HCT116 (cell line): ENCODE data around the gene TFCP2L1. TPM values are rescaled to one million over a fixed set of nuclear protein-coding genes. Genes with fewer than 3 reads are reported as not detected.

ENCODE experiments used
- ATAC-seq: fragments of 200-7000 bp; cut with Tn5 transposase; 2 replicates; pipeline ENCODE4 v1.9.1; 2020; ENCODE audit warnings: mild to moderate bottlenecking, moderate library complexity
- BruUV-seq: library from RNA; stranded (reverse); fragments of 400-500 nt; replicated peaks from 2 replicates; lab custom pipeline; 2021; lab: Mats Ljungman, UMichigan
- CTCF ChIA-PET: fragments of 300-600 bp; sonication (Branson Sonifier 250); formaldehyde crosslinking; loops from one replicate; lab custom pipeline; 2021; ENCODE audit warnings: antibody characterized with exemption; lab: Charles Lee
- POLR2A ChIA-PET: fragments of 300-600, 350-600 bp; sonication (Branson Sonifier 250); formaldehyde crosslinking; loops from one replicate; lab custom pipeline; 2021; ENCODE audit warnings: antibody characterized with exemption; lab: Charles Lee
- RAD21 ChIA-PET, 2 experiments: fragments of 300-600 bp; sonication (Branson Sonifier 250); formaldehyde crosslinking; loops; one replicate each; lab custom pipeline; 2023; ENCODE audit warnings: low total read pairs in 2 of 2; ENCODE audit not compliant: uncharacterized antibody in 2 of 2, unreplicated experiment in 2 of 2, low non-redundant PET in 1 of 2; lab: Charles Lee
- DNase-seq: peaks from one replicate; pipeline ENCODE4 v3.0.0-alpha.2; 2010; ENCODE audit warnings: low read depth, low spot score
- H2AFZ ChIP-seq: fragments of 200-600 bp; shearing (Covaris generic), sonication (generic); 2 replicates; pipeline ENCODE4 v1.6.1; 2017; ENCODE audit warnings: low read depth, mixed run types, mixed read lengths, antibody characterized with exemption, low read length; ENCODE audit not compliant: poor library complexity, severe bottlenecking
- H3K27ac ChIP-seq: 2 replicates; pipeline ENCODE4 v1.5.1; 2012; ENCODE audit warnings: low read depth, low read length
- H3K27me3 ChIP-seq: fragments of 200-600 bp; sonication (generic); 2 replicates; pipeline ENCODE4 v1.6.1; 2016; ENCODE audit warnings: mixed run types, low read length, mixed read lengths; ENCODE audit not compliant: insufficient read depth
- H3K36me3 ChIP-seq, 2 experiments: fragments of 200-500 bp in 1 of 2; fragments of 200-600 bp in 1 of 2; sonication (Bioruptor generic) in 1 of 2; sonication (generic) in 1 of 2; 2 replicates each; pipeline versions ENCODE4 v1.5.1 to v1.6.1; 2014 to 2016; ENCODE audit warnings: low read length in 2 of 2, inconsistent platforms in 1 of 2, mixed read lengths in 1 of 2, mixed run types in 1 of 2; ENCODE audit not compliant: insufficient read depth in 2 of 2, control insufficient read depth in 1 of 2
- H3K4me1 ChIP-seq, 2 experiments: fragments of 200-600 bp in 1 of 2; sonication (generic) in 1 of 2; 2 replicates each; pipeline versions ENCODE4 v1.5.1 to v1.6.1; 2012 to 2017; ENCODE audit warnings: low read length in 2 of 2, inconsistent platforms in 1 of 2, mild to moderate bottlenecking in 1 of 2, mixed read lengths in 1 of 2, mixed run types in 1 of 2, moderate library complexity in 1 of 2; ENCODE audit not compliant: insufficient read depth in 2 of 2, control insufficient read depth in 1 of 2
- H3K4me2 ChIP-seq: fragments of 200-600 bp; sonication (generic); 2 replicates; pipeline ENCODE4 v1.6.1; 2017; ENCODE audit warnings: mixed run types, low read length, mixed read lengths
- H3K4me3 ChIP-seq, 2 experiments: fragments of 200-600 bp in 1 of 2; sonication (generic) in 1 of 2; replicated peaks in 1 of 2; 2 replicates each; pipeline ENCODE4 v1.5.1; 2011 to 2016; ENCODE audit warnings: low read length in 2 of 2, control low read depth in 1 of 2, low read depth in 1 of 2, mild to moderate bottlenecking in 1 of 2, mixed read lengths in 1 of 2, mixed run types in 1 of 2
- H3K79me2 ChIP-seq: fragments of 200-600 bp; sonication (generic); 2 replicates; pipeline ENCODE4 v1.6.1; 2017; ENCODE audit warnings: mild to moderate bottlenecking, mixed run types, low read length, moderate library complexity, mixed read lengths; ENCODE audit not compliant: insufficient read depth
- H3K9ac ChIP-seq: fragments of 200-600 bp; sonication (generic); 2 replicates; pipeline ENCODE4 v1.6.1; 2016; ENCODE audit warnings: low read length, mixed read lengths
- H3K9me2 ChIP-seq: fragments of 200-600 bp; sonication (generic), shearing (Covaris generic); 2 replicates; pipeline ENCODE4 v1.6.1; 2017; ENCODE audit warnings: mixed run types, mild to moderate bottlenecking, moderate library complexity; ENCODE audit not compliant: insufficient read depth
- H3K9me3 ChIP-seq, 2 experiments: fragments of 200-500 bp in 1 of 2; fragments of 200-600 bp in 1 of 2; sonication (Bioruptor generic) in 1 of 2; sonication (generic) in 1 of 2; 2 replicates each; pipeline ENCODE4 v1.6.1; 2014 to 2017; ENCODE audit warnings: low read length in 2 of 2, mixed read lengths in 2 of 2, inconsistent platforms in 1 of 2, low read depth in 1 of 2, mild to moderate bottlenecking in 1 of 2, mixed run types in 1 of 2, moderate library complexity in 1 of 2; ENCODE audit not compliant: control insufficient read depth in 1 of 2, insufficient read depth in 1 of 2
- H4K20me1 ChIP-seq: fragments of 200-600 bp; sonication (generic), shearing (Covaris generic); 2 replicates; pipeline ENCODE4 v1.6.1; 2017; ENCODE audit warnings: mixed run types, mild to moderate bottlenecking, moderate library complexity; ENCODE audit not compliant: insufficient read depth
- intact Hi-C: fragments of 100-400 bp; cut with micrococcal nuclease; formaldehyde crosslinking; loops from 2 replicates; pipeline ENCODE4 v1.10.0; 2022
- total RNA-seq: library from RNA; stranded (reverse); gene quantifications from one replicate; pipeline ENCODE4 v1.2.1, GENCODE V29; 2021; ENCODE audit not compliant: unreplicated experiment
- TF ChIP-seq, protein P1 (sequence below): IDR thresholded peaks from 2 replicates; pipeline ENCODE4 v1.6.1; 2012; ENCODE audit warnings: low read depth

Gene TFCP2L1
- total RNA-seq, 1 experiment from 2014 or later = 8.4 TPM

DNA sequence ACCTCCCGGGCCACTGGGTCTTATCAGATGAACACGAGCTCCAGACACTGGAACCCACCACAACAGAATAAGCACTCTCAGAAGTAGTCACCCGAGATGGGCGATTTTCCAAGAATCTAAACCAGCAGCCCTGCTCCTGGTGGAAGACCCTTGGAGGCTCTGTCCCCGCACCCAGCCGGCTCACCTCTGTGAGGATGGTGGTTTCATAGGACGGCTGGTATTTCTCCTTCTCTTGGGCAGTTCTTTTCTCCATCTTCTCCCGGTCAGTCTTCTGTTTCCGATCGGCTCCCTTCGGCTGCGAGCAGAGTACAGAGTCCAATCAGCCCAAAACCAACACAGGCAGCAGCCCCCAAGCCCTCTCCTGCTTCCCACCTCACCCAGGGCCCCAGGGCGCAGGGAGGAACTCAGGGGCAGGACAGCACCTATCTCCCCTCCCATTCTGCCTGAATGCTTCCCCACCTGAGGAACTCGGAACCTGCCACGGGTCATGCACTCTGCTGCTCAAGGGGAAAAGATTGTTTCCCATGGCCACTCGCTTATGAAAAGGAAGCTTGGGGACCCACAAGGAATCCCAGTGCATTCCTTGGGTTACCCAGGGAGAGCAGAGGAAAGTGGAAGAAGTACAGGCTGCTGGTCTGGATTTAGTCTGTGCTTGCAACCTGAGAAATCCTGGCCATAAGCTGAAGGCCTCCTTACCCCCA lies 42.7 kb downstream of the TFCP2L1 start:
- intact Hi-C loops = no loop called here

More for the DNA sequence above, 42.7 kb downstream of the TFCP2L1 start:
- Histone ChIP-seq H3K4me3 (no peak overlapping the region), H3K4me1 (peaks cover 0 to 9% of the 10 kb centered on the region in 2 experiments; a peak in 2 of 4 replicates), H3K27ac (no peak overlapping the region), H2AFZ (no peak overlapping the region), H4K20me1 (no peaks in the 10 kb centered on the region), H3K9ac (no peak overlapping the region), H3K4me2 (no peak overlapping the region), H3K27me3 (no peaks in the 10 kb centered on the region), H3K9me2 (no peaks in the 10 kb centered on the region), H3K36me3 (no peaks in the 10 kb centered on the region), H3K79me2 (no peaks in the 10 kb centered on the region), H3K9me3 (no peaks in the 10 kb centered on the region)
- ATAC-seq = no peak
- CTCF ChIA-PET = no interaction called here
- POLR2A ChIA-PET = no interaction called here
- no TSS peak for BruUV-seq
- no peak for DNase-seq
- RAD21 ChIA-PET = interaction anchor here in 1 of 2 experiments (0.9 kb wide), 1 partner anchor 12 kb away, joined by 3 read pairs; no protein-coding TSS in a partner anchor
- TF ChIP-seq, protein P1, sequence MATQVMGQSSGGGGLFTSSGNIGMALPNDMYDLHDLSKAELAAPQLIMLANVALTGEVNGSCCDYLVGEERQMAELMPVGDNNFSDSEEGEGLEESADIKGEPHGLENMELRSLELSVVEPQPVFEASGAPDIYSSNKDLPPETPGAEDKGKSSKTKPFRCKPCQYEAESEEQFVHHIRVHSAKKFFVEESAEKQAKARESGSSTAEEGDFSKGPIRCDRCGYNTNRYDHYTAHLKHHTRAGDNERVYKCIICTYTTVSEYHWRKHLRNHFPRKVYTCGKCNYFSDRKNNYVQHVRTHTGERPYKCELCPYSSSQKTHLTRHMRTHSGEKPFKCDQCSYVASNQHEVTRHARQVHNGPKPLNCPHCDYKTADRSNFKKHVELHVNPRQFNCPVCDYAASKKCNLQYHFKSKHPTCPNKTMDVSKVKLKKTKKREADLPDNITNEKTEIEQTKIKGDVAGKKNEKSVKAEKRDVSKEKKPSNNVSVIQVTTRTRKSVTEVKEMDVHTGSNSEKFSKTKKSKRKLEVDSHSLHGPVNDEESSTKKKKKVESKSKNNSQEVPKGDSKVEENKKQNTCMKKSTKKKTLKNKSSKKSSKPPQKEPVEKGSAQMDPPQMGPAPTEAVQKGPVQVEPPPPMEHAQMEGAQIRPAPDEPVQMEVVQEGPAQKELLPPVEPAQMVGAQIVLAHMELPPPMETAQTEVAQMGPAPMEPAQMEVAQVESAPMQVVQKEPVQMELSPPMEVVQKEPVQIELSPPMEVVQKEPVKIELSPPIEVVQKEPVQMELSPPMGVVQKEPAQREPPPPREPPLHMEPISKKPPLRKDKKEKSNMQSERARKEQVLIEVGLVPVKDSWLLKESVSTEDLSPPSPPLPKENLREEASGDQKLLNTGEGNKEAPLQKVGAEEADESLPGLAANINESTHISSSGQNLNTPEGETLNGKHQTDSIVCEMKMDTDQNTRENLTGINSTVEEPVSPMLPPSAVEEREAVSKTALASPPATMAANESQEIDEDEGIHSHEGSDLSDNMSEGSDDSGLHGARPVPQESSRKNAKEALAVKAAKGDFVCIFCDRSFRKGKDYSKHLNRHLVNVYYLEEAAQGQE = no peak
